NT2/D1 (cell line): ENCODE results near the gene MECR.

Experiments
- SUZ12 ChIP-seq: IDR thresholded peaks from 2 replicates; pipeline ENCODE4 v1.6.1; 2011; ENCODE audit not compliant: insufficient read length, insufficient read depth; ENCODE audit errors: extremely low read depth
- YY1 ChIP-seq: IDR thresholded peaks from 2 replicates; pipeline ENCODE4 v1.6.1; 2011; ENCODE audit not compliant: insufficient read length, insufficient read depth
- ZNF274 ChIP-seq: IDR thresholded peaks from 2 replicates; pipeline ENCODE4 v1.6.1; 2011; ENCODE audit warnings: mild to moderate bottlenecking, low read depth, low read length

- no peak for TF ChIP-seq ZNF274
- TF ChIP-seq YY1 = no peak
- TF ChIP-seq SUZ12 = no peak
These were observed 48.7 kb upstream of the MECR start for GRCh38 chr1:29279406-29279805.
